ENCODE data around the gene ID1. TPM values are rescaled to one million over a fixed set of nuclear protein-coding genes. Genes with fewer than 3 reads are reported as not detected.

ID1 gene
- polyA plus RNA-seq, 1 donor from 2014 or later, result 30.6 TPM

DNA sequence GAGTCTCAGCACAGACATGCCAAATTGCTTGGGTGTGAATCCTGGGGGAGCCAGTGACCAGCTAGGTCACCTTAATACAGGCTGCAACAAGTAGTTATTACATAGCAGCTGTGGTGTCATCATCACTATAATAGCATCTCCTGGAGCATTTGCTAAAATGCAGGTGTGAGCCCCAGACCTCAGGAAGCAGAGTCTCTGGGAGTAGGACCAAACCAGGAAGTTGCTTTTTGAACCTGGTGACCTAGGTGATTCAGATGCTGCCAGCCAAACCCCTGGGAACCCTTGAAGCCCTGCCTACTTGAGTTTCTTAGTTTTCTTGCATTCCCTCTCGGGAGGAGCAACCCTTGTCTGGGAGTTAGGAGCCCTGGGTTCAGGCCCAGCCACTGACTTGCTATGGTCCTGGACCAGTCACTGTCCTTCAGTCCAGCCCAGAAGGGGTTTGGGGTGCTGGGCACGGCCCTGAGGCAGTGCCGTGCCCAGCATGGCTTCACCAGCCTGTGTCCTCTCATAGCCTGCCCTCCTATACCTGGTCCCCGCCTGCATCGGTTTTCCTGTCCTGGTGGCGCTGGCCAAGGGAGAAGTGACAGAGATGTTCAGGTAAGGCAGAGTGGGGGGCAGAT is 39.3 kb upstream of the ID1 start:
- H3K4me2 ChIP-seq (ENCODE audit: low read length), result no peak overlapping the region
- no peaks in the 10 kb centered on the region for H3K9me3 ChIP-seq (ENCODE audit: low read length)
- H2AFZ ChIP-seq (ENCODE audit: low read depth, low read length), result no peak overlapping the region
- no peaks in the 10 kb centered on the region for H3K36me3 ChIP-seq (ENCODE audit: insufficient read depth, low read length)
- no peaks in the 10 kb centered on the region for H3K27me3 ChIP-seq (ENCODE audit: insufficient read depth, low read depth, low read length)
- no peak for TF ChIP-seq POLR2AphosphoS5 (IDR thresholded peaks at IDR 0.05)
- TF ChIP-seq, protein P1, sequence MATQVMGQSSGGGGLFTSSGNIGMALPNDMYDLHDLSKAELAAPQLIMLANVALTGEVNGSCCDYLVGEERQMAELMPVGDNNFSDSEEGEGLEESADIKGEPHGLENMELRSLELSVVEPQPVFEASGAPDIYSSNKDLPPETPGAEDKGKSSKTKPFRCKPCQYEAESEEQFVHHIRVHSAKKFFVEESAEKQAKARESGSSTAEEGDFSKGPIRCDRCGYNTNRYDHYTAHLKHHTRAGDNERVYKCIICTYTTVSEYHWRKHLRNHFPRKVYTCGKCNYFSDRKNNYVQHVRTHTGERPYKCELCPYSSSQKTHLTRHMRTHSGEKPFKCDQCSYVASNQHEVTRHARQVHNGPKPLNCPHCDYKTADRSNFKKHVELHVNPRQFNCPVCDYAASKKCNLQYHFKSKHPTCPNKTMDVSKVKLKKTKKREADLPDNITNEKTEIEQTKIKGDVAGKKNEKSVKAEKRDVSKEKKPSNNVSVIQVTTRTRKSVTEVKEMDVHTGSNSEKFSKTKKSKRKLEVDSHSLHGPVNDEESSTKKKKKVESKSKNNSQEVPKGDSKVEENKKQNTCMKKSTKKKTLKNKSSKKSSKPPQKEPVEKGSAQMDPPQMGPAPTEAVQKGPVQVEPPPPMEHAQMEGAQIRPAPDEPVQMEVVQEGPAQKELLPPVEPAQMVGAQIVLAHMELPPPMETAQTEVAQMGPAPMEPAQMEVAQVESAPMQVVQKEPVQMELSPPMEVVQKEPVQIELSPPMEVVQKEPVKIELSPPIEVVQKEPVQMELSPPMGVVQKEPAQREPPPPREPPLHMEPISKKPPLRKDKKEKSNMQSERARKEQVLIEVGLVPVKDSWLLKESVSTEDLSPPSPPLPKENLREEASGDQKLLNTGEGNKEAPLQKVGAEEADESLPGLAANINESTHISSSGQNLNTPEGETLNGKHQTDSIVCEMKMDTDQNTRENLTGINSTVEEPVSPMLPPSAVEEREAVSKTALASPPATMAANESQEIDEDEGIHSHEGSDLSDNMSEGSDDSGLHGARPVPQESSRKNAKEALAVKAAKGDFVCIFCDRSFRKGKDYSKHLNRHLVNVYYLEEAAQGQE (IDR thresholded peaks at IDR 0.05; ENCODE audit: borderline replicate concordance), result no peak
- TF ChIP-seq SMC3 (conservative IDR thresholded peaks at IDR 0.05; ENCODE audit: poor library complexity), result no peak
- no peak for TF ChIP-seq TAF1 (IDR thresholded peaks at IDR 0.05; ENCODE audit: low read depth)
- TF ChIP-seq, protein P2, sequence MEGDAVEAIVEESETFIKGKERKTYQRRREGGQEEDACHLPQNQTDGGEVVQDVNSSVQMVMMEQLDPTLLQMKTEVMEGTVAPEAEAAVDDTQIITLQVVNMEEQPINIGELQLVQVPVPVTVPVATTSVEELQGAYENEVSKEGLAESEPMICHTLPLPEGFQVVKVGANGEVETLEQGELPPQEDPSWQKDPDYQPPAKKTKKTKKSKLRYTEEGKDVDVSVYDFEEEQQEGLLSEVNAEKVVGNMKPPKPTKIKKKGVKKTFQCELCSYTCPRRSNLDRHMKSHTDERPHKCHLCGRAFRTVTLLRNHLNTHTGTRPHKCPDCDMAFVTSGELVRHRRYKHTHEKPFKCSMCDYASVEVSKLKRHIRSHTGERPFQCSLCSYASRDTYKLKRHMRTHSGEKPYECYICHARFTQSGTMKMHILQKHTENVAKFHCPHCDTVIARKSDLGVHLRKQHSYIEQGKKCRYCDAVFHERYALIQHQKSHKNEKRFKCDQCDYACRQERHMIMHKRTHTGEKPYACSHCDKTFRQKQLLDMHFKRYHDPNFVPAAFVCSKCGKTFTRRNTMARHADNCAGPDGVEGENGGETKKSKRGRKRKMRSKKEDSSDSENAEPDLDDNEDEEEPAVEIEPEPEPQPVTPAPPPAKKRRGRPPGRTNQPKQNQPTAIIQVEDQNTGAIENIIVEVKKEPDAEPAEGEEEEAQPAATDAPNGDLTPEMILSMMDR (IDR thresholded peaks at IDR 0.05; ENCODE audit: poor library complexity, severe bottlenecking), result no peak
- TF ChIP-seq MXI1 (conservative IDR thresholded peaks at IDR 0.05; ENCODE audit: poor library complexity, severe bottlenecking), result no peak
- TF ChIP-seq EP300 (conservative IDR thresholded peaks at IDR 0.05; ENCODE audit: poor library complexity, severe bottlenecking), result no peak
- TF ChIP-seq RAD21 (conservative IDR thresholded peaks at IDR 0.05), result no peak
- TF ChIP-seq EZH2 (IDR thresholded peaks at IDR 0.05; ENCODE audit: borderline replicate concordance, insufficient read depth, low read length, poor library complexity, severe bottlenecking), result no peak
- H4K20me1 ChIP-seq (ENCODE audit: insufficient read depth), result no peaks in the 10 kb centered on the region
- no peak overlapping the region for H3K27ac ChIP-seq (ENCODE audit: low read length)
- no peak overlapping the region for H3K9ac ChIP-seq (ENCODE audit: low read length)
- H3K79me2 ChIP-seq (replicated peaks; ENCODE audit: insufficient read depth, low read length), result no peaks in the 10 kb centered on the region
- no peak overlapping the region for H3K4me3 ChIP-seq (ENCODE audit: low read length)
- H3F3A ChIP-seq (ENCODE audit: insufficient read depth, low read length, poor library complexity, severe bottlenecking), result no peaks in the 10 kb centered on the region
- no peaks in the 10 kb centered on the region for H3K9me2 ChIP-seq (ENCODE audit: insufficient read depth, low read length)

DNA sequence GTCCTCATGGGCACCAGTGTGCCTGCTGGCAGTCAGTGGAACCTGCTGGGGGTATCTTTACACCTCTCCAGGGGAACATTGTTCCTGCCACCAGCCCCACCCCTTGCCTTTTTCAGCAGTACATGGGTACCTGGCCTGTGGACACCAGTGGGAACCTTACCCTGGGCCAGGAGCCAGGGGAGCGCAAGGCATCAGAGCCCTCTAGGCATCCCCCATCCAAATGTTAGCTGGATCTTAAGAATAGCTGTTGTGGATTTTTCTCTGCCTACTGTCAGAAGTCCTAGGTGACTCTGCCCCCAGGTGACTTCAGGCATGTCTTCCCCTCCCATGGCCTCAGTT is 38.8 kb upstream of the ID1 start:
- H3K79me2 ChIP-seq (replicated peaks; ENCODE audit: insufficient read depth, low read length), result no peaks in the 10 kb centered on the region
- TF ChIP-seq, protein P1 (IDR thresholded peaks at IDR 0.05; ENCODE audit: borderline replicate concordance), result no peak
- TF ChIP-seq TAF1 (IDR thresholded peaks at IDR 0.05; ENCODE audit: low read depth), result no peak
- no peak for TF ChIP-seq POLR2AphosphoS5 (IDR thresholded peaks at IDR 0.05)
- TF ChIP-seq EP300 (conservative IDR thresholded peaks at IDR 0.05; ENCODE audit: poor library complexity, severe bottlenecking), result no peak
- H3K4me3 ChIP-seq (ENCODE audit: low read length), result no peak overlapping the region
- H3K9me2 ChIP-seq (ENCODE audit: insufficient read depth, low read length), result no peaks in the 10 kb centered on the region
- H3K9me3 ChIP-seq (ENCODE audit: low read length), result no peaks in the 10 kb centered on the region
- no peaks in the 10 kb centered on the region for H3F3A ChIP-seq (ENCODE audit: insufficient read depth, low read length, poor library complexity, severe bottlenecking)
- no peaks in the 10 kb centered on the region for H4K20me1 ChIP-seq (ENCODE audit: insufficient read depth)
- H3K9ac ChIP-seq (ENCODE audit: low read length), result no peak overlapping the region
- no peak overlapping the region for H3K27ac ChIP-seq (ENCODE audit: low read length)
- H3K36me3 ChIP-seq (ENCODE audit: insufficient read depth, low read length), result no peaks in the 10 kb centered on the region
- H2AFZ ChIP-seq (ENCODE audit: low read depth, low read length), result no peak overlapping the region
- H3K27me3 ChIP-seq (ENCODE audit: insufficient read depth, low read depth, low read length), result no peaks in the 10 kb centered on the region
- no peak overlapping the region for H3K4me2 ChIP-seq (ENCODE audit: low read length)

Measured in neural cell (in vitro differentiated cells).